Left cardiac atrium (tissue), 4 donors: ENCODE measurements around the gene SFXN4. TPM values are rescaled to one million over a fixed set of nuclear protein-coding genes. Genes with fewer than 3 reads are reported as not detected.

Experiments
- ATAC-seq, 2 donors: fragments of 200-7000 bp; cut with Tn5 transposase; one replicate each; pipeline ENCODE4 v1.9.1; 2020; ENCODE audit warnings: mild to moderate bottlenecking in 2 of 2, moderate library complexity in 2 of 2
- DNase-seq: peaks from one replicate; pipeline ENCODE4 v3.0.0-alpha.2; 2020
- intact Hi-C, 2 donors: fragments of 100-400 bp; cut with DNase I; formaldehyde crosslinking; loops; one replicate each; pipeline versions ENCODE4 v1.14.1 to v1.15.1; 2022 to 2023
- long read RNA-seq: library from polyadenylated mRNA; unstranded; transcript quantifications from one replicate; pipeline ENCODE4 v2.0.0, GENCODE V29; 2021
- total RNA-seq, 2 donors: library from RNA; stranded (reverse); fragmentation: NEBNext Ultra II Directional; extraction: Animal tissue kit (Norgen Biotek cat#: 25700); gene quantifications; one replicate each; pipeline ENCODE4 v1.2.1, GENCODE V29; 2021
- donor health status: DM: no; HTN: yes; CAD: no.
- donor health status: DM: no; HTN: yes; CAD: no; lungs with severe emphysema.
- donor health status: DM: yes; HTN: yes; CAD: no.
- donor health status: Dilated cardiomyopathy.

Gene SFXN4
- 10 to 100 TPM; 34.7 to 36.8 TPM for total RNA-seq
- long read RNA-seq, transcript SFXN4-201 (14 exons, 1,363 nt): major isoform, 49 of 70 reads
- long read RNA-seq, partial matches to known transcripts: 3 of 70 reads
- long read RNA-seq, other reads (novel, unspliced or antisense): 18 of 70 reads

- peak; percentile 86 for DNase-seq
- intact Hi-C loops: no loop called here
- peak; percentile 97 to 98 for ATAC-seq
Observed at GRCh38 chr10:119165171-119166117, at the start of gene SFXN4. SFXN4 (minus strand) TSS chr10:119165714; CDS start chr10:119165647, 67 bp downstream.

GRCh38 chr10:119211625-119212441 lies 46.3 kb upstream of the SFXN4 start:
- intact Hi-C loops: loop anchor here in 1 of 2 donors (5.0 kb wide), 2 partner anchors 40 to 80 kb away; no protein-coding TSS in a partner anchor
- no peak for DNase-seq
- ATAC-seq: no peak

GRCh38 chr10:119211176-119211575 lies 45.7 kb upstream of the SFXN4 start:
- ATAC-seq (no peak), DNase-seq (no peak)
- intact Hi-C loops: loop anchor here in 1 of 2 donors (5.0 kb wide), 2 partner anchors 41 to 81 kb away; no protein-coding TSS in a partner anchor

- ATAC-seq (no peak), DNase-seq (no peak)
- intact Hi-C loops: loop anchor here in 1 of 2 donors (5.0 kb wide), 2 partner anchors 42 to 82 kb away; no protein-coding TSS in a partner anchor
Observed at GRCh38 chr10:119210633-119211032, 45.1 kb upstream of the SFXN4 start.

GRCh38 chr10:119209736-119210355 lies 44.3 kb upstream of the SFXN4 start:
- intact Hi-C loops: loop anchor here (2.0 to 10.0 kb wide), 5 partner anchors 42 to 205 kb away; no protein-coding TSS in a partner anchor
- no peak for ATAC-seq
- no peak for DNase-seq

- intact Hi-C loops: loop anchor here (2.0 to 10.0 kb wide), 3 partner anchors 63 to 206 kb away; no protein-coding TSS in a partner anchor
- peak in 1 of 2 donors; percentile 3 for ATAC-seq
- DNase-seq: peak; percentile 76
Observed at GRCh38 chr10:119209035-119209735, 43.7 kb upstream of the SFXN4 start.

- no peak for DNase-seq
- intact Hi-C loops: loop anchor here (2.0 to 10.0 kb wide), 3 partner anchors 64 to 206 kb away; no protein-coding TSS in a partner anchor
- no peak for ATAC-seq
Observed at GRCh38 chr10:119208553-119208940, 43.0 kb upstream of the SFXN4 start.

GRCh38 chr10:119207713-119208552 lies 42.4 kb upstream of the SFXN4 start:
- DNase-seq (peak; percentile 59), ATAC-seq (peak; percentile 3 to 24)
- intact Hi-C loops: loop anchor here (2.0 to 10.0 kb wide), 4 partner anchors 64 to 209 kb away; no protein-coding TSS in a partner anchor

GRCh38 chr10:119207366-119207666 lies 41.8 kb upstream of the SFXN4 start, which contains the start of gene GRK5:
GRK5 (plus strand) TSS chr10:119207571; CDS start chr10:119207918, 347 bp downstream.
- DNase-seq (peak; percentile 97), ATAC-seq (peak; percentile 94 to 95)
- intact Hi-C loops: loop anchor here (2.0 to 10.0 kb wide), 3 partner anchors 65 to 209 kb away; no protein-coding TSS in a partner anchor

GRCh38 chr10:119206603-119207365 lies 41.3 kb upstream of the SFXN4 start:
- intact Hi-C loops: loop anchor here (2.0 to 10.0 kb wide), 3 partner anchors 66 to 210 kb away; no protein-coding TSS in a partner anchor
- ATAC-seq: peak; percentile 71 to 78
- DNase-seq: peak; percentile 84

- ATAC-seq: peak; percentile 5 to 28
- peak; percentile 89 for DNase-seq
- intact Hi-C loops: loop anchor here (2.0 to 10.0 kb wide), 3 partner anchors 66 to 211 kb away; no protein-coding TSS in a partner anchor
Observed at GRCh38 chr10:119205894-119206602, 40.5 kb upstream of the SFXN4 start.

GRCh38 chr10:119203006-119203405 lies 37.5 kb upstream of the SFXN4 start:
- no peak for DNase-seq
- intact Hi-C loops: loop anchor here in 1 of 2 donors (5.0 to 10.0 kb wide), 2 partner anchors 212 to 239 kb away; no protein-coding TSS in a partner anchor
- no peak for ATAC-seq

GRCh38 chr10:119201233-119201632 lies 35.7 kb upstream of the SFXN4 start:
- no peak for ATAC-seq
- intact Hi-C loops: loop anchor here in 1 of 2 donors (5.0 to 10.0 kb wide), 2 partner anchors 214 to 241 kb away; no protein-coding TSS in a partner anchor
- DNase-seq: no peak

- ATAC-seq (peak; percentile 96), DNase-seq (peak; percentile 65)
- intact Hi-C loops: loop anchor here in 1 of 2 donors (2.0 kb wide), 2 partner anchors 245 to 289 kb away; no protein-coding TSS in a partner anchor
Observed at GRCh38 chr10:119199231-119199992, 33.9 kb upstream of the SFXN4 start.
